Coronary artery (tissue), 2 donors: Measurements from ENCODE around the gene CNPY1.

ENCODE experiments used
- DNase-seq: peaks from one replicate; pipeline ENCODE4 v3.0.0-alpha.2; 2017; ENCODE audit warnings: low spot score
- H3K27ac ChIP-seq, 2 donors: fragments of 200-600 bp; sonication (generic); one replicate each; pipeline ENCODE4 v1.5.1; 2016 to 2019
- H3K4me3 ChIP-seq: fragments of 200-600 bp; sonication (generic); 2 replicates; pipeline ENCODE4 v1.5.1; 2016; ENCODE audit warnings: mild to moderate bottlenecking, moderate library complexity
- TF ChIP-seq, protein P1 (sequence below): fragments of 200-600 bp; sonication (generic); IDR thresholded peaks from one replicate; pipeline ENCODE4 v1.5.1; 2019; ENCODE audit warnings: antibody characterized with exemption

Gene CNPY1

DNA sequence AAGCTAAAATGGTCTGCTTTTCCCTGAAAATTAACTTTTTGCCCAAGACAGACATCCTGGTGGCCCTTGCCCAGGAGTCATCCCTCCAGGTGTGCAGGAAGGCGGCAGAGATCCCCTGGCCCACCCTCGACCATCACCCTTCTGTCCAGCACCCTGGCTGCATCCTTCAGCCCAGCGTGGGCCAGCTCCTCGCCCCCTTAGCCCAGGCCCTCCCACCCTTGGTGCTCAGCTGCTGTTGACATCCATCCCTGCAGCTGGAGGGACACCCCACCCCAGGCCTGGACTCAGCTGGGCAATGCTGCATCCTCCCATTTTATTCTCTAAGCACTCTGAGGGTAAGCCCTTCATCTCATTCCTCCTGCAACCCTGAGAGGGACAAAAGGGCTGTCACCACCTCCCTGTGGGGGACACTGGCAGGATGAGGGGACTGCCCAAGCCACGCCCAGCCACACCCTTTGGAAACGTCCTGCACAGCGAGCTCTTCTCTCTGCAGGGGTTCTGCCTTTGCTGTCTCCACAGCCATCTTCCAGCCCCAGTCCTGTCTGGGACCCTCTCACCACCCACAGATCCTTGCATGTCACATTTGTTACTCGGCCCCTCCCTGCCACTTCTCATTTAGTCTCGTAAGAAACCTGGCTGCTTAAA lies 57.8 kb downstream of the CNPY1 start:
- Histone ChIP-seq H3K27ac (no peak overlapping the region), H3K4me3 (no peak overlapping the region)
- TF ChIP-seq, protein P1, sequence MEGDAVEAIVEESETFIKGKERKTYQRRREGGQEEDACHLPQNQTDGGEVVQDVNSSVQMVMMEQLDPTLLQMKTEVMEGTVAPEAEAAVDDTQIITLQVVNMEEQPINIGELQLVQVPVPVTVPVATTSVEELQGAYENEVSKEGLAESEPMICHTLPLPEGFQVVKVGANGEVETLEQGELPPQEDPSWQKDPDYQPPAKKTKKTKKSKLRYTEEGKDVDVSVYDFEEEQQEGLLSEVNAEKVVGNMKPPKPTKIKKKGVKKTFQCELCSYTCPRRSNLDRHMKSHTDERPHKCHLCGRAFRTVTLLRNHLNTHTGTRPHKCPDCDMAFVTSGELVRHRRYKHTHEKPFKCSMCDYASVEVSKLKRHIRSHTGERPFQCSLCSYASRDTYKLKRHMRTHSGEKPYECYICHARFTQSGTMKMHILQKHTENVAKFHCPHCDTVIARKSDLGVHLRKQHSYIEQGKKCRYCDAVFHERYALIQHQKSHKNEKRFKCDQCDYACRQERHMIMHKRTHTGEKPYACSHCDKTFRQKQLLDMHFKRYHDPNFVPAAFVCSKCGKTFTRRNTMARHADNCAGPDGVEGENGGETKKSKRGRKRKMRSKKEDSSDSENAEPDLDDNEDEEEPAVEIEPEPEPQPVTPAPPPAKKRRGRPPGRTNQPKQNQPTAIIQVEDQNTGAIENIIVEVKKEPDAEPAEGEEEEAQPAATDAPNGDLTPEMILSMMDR: no peak
- DNase-seq: no peak

DNA sequence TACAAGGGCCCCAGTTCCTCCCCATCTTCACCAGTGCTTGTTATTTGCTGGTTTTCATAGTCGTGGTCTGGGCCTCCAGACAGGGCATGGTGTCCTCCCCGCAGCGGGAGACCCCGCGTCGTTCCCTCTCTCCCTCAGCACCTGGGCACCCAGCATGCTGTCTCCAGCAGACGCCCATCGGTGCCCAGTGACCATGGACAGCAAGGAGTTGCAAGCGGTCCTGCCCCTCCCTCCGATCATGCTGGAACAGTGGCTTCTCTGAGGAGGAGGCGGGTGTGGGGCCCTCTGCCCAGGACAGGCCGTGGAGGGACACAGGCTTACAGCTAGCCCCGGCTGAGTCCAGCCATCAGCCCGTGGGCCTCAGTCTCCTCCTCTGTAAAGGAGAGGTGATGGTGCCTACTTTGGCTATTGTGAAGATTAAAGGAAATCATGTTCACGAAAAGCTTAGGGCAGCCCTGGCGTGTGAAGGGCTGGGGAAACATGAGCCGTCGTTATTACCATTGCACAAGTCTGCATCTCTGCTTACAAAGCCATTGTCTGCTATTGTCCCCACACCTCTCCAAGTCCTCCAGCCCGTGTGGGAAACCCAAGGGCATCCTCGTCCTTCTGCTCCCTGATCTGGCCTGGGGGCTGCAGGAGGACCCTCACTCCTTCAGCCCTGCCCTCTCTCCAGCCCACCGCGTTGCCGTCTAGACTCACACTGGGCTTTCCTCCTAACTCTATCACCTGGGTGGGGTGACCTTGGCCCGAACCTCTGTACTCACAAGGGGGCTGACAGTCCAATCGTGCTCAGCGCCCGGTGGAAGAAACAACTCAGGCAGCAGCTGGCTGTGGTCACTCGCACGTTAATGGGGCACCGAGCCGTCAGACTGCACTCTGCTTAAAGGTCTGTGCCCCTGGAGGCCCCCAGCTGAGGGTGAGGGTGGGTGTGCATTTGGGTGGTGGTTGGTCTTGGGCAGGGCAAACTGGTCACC lies 58.6 kb downstream of the CNPY1 start:
- no peak for DNase-seq
- TF ChIP-seq, protein P1: no peak
- no peak overlapping the region for H3K27ac ChIP-seq
- no peak overlapping the region for H3K4me3 ChIP-seq

DNA sequence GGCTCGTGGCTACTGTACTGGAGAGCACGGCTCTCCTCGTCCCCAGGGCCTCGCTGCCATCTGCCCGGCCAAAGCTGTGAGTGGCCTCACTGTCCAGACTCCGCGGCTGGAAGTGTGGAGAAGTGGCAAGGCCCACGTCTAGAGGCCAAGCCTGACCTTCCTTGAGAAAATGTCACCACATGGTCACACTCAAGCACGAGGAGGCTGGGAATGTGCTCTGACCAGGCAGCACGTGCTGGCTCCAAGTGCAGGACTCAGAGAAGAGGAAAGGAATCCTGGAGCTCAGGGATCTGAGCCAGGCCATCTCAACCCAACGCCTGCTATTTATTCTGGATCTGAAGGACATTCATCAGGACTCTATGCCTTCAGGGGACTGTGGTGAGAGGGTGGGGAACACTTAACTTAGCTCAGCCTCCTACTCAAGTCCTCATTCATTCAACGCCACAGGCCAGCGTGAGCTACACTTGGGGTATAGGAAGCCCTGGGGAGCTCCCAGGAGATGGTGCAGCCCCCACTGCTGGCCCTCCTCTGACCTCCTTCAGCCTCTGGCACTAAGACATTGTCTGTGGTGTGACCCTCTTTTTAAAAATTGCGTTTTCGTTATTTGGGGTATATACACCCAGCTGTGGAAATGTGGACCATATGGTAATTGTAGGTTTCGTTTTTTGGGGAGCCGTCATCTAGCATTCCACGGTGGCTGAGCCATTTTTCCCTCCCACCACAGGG lies 59.4 kb downstream of the CNPY1 start:
- no peak for DNase-seq
- Histone ChIP-seq H3K4me3 (no peak overlapping the region), H3K27ac (no peak overlapping the region)
- TF ChIP-seq, protein P1: no peak

DNA sequence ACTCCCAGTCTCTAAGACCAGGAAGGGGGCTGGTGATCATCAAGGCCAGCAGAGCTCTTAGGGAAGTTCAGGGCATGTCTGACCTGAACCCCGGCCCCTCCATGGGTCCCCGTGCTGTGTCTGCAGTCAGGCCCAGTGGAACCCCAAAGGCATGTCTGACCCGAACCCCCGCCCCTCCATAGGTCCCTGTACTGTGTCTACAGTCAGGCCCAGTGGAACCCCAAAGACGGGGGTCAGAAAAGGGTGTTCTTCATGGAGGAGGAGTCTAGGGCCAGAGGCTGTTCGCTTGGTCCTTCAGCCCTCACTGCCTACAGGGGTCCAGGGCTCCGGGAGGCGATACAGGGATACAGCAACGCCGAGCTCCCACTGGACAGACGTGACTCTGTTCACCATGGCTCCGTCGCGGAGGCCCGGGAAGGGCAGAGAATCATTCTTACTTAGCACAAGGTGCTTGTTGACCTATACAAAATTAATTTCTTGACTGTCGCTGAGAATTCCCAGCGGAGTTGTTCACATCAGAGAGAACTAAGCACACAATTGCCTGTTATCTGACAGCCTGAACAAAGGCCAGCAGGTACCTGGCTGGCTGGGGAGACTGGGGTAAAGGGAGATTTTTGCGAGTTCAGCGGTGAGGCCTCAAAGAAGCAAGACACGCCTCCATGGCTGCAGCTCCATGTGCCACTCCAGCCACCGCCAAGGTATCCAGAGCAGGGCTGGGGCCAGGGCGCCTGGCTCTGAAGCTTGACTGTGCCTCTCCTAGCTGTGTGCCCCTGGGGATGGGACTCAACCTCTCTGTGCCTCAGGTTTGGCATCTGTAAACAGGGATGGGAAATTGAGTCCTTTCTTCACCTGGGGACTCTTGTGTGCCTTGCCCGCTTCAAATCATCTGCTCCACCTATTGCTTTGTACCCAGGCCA lies 61.6 kb downstream of the CNPY1 start:
- H3K4me3 ChIP-seq: no peak overlapping the region
- TF ChIP-seq, protein P1: no peak
- DNase-seq: no peak
- no peak overlapping the region for H3K27ac ChIP-seq

DNA sequence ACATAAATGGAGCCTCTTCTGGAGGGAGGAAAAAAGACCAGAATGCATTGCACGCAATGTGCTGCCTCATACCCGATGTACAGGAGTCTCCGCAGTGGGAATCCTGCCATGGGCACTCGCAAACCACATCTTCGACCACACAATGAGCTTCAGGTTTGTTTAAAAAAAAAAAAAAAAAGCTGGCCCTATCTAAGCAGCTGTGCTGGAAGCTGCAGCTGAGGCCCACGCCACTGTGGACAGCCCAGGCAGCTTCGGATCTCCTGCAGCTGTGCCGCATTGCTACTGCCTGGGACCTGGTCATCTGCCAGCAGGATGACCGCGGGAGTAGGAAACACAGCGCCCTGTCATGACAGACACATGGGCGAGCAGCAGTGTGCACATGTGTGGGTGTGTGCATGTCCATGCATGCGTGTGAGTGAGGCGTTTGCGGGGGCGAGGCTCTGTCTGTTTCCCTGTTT lies 62.5 kb downstream of the CNPY1 start:
- DNase-seq: no peak
- Histone ChIP-seq H3K27ac (no peak overlapping the region), H3K4me3 (no peak overlapping the region)
- TF ChIP-seq, protein P1: no peak

DNA sequence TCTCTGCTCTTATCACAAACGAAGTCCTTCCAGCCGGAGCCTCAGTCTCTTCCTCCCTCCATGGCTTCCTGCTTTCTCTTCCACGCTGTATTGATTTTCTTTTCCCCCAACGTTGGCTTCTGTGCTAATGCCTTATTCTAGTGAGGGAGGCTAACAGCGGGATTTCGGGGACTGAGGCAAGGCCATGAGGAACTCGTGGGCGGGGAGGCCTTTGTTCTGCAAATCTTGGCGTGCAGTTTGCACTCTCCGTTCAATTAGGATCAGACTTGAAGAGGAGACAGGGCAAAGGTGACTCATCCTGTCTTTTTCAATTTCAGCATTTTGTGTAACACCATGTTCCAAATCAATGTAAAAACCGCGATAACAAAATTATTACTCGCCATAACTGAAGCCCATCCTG lies 63.1 kb downstream of the CNPY1 start:
- DNase-seq: no peak
- Histone ChIP-seq H3K27ac (no peak overlapping the region), H3K4me3 (no peak overlapping the region)
- TF ChIP-seq, protein P1: no peak
